GM13977 (cell line): Measurements from ENCODE around the gene SSNA1.

ENCODE experiments used
- DNase-seq: peaks from one replicate; pipeline ENCODE4 v3.0.0; 2012; ENCODE audit warnings: low spot score
- CTCF ChIP-seq: IDR thresholded peaks from 2 replicates; pipeline ENCODE4 v1.5.1; 2012; ENCODE audit warnings: mild to moderate bottlenecking, control low read depth; ENCODE audit not compliant: insufficient read depth; ENCODE audit errors: extremely low read depth, missing control alignments
- in situ Hi-C: fragments of 300-500 bp; cut with MboI; formaldehyde crosslinking; loops from one replicate; pipeline ENCODE4 v1.12.0; 2022; ENCODE audit warnings: low sequenced_read_pairs, low pct_unique_long_range_greater_than_20kb, mixed read lengths, inconsistent platforms; ENCODE audit not compliant: unreplicated experiment

Gene SSNA1

DNA sequence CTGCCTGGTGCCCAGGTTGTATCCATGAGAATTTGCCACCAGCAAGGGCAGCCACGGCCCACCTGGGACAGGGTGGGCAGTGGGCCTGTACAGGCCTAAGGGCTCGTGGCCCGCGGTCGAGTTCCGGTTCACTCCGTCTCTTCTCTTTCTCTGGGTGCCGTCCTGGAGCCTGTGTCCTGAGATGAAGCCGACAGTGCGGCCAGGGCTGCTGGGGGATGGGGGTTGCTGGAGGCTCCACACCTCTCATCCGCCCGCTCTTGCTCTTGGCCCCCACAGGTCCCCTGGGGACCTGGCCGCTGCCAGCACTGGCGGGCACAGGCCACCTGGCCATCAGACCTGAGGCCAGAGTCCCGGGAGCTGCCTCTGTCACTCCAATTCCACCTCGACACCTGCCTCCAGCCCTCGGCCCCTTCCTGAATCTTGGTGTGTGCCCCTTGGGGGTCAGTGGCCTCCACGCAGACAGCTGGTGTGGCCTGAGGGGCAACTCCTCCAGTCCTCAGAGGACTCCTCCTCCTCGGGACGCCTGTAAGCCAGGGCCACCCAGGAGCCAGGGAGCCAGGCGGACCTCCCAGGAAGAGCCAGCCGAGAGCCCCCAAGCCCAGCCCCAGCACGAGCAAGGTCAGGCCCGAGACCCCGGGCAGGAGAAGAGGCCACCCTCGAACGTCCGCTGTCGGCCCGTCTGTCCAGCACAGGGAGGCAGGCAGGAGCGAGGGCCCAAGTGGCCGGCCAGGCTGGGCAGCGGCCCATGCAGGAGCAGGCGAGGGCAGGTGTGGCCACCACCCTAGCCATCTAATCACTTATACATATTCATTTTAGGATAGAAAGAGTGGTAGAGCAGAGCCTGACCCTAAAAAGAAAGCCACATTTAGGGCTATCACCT is 23.9 kb upstream of the SSNA1 start:
- no peak for TF ChIP-seq CTCF
- in situ Hi-C loops = no loop called here
- DNase-seq = no peak

DNA sequence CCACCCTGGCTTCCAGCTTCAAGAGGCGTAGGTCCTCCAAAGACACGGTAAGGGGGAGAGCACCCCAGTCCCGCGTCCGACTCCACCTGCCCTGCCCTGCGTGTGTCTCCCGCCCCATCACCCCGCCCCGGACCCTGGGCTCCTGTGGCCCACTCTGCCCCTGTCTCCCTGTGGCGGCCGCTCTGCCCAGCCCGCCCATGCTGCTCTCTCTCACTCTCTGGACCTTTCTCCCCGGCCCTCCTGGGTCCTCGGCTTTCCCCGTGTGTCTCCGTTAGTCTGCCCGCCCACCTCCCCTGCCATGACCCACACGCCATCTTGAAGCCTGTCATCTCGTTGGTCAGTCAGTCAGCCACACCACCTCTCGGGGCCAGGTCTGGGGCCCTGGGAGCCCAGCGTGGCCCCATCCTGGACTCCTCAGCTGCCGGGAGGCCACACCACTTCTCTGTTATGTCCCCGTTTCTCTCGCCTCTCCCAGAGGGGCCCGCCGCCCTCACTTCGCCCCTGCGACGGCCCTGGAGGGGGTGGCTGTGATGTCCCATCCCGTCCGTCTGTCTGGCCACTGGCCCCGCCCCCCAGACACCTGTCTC is 23.1 kb upstream of the SSNA1 start:
- in situ Hi-C loops = no loop called here
- TF ChIP-seq CTCF = no peak
- no peak for DNase-seq

DNA sequence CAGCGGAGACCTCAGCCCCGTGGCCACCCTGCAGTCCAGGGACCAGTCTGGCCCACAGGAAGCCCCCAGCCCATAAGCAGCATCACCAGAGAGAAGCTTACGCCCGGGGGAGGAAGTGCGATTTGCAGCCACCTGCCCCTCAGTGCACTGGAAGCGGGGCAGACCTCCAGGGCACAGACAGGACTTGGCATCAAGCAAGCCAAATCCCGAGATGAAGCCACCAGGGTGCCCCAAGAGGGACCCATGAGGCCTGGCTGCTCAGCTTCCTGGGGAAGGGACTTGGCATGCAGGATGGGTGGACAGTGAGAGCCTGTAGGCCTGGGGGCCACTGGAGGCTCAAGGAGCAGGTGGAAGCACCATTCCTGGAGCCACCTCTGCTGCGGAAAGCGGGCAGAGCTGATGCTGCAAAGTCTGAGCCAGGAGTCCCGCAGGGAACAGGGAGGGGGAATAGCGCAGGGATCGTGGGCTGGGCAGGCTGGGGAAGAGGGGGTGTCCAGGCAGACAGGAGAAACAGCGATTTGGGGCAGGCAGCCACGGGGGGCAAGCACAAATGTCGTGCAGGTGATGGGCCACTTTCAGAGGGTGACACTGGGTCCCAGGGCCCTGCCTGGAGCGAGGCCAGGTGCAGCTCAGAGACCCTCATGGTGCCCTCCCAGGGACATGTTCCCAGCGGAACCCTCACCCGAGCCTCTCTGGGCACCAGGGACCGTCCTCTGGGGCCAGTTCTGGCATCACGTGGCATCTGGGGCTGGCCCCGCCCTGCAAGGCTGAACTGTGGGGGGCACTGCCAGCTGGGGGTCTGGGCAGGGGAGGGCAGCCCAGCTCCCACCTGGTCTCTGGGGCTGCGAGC is 21.9 kb upstream of the SSNA1 start:
- peak; percentile 39 for DNase-seq
- TF ChIP-seq CTCF = no peak
- in situ Hi-C loops = no loop called here

DNA sequence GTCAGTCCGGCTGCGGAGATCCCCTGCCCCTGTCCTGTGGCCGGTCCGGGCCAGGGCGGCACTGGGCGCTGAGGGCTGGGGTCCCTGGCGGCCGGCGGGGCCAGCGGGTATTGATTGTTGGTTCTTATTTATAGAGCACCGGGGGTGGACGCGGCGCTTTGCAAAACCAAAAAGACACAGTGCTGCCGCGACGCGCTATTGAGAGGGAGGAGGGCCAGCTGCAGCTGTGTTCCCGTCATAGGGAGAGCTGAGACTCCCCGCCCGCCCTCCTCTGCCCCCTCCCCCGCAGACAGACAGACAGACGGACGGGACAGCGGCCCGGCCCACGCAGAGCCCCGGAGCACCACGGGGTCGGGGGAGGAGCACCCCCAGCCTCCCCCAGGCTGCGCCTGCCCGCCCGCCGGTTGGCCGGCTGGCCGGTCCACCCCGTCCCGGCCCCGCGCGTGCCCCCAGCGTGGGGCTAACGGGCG is 21.2 kb upstream of the SSNA1 start:
- no peak for TF ChIP-seq CTCF
- peak; percentile 52 for DNase-seq
- in situ Hi-C loops = no loop called here

- peak; percentile 75 for DNase-seq
- in situ Hi-C loops = no loop called here
- TF ChIP-seq CTCF = no peak
These were observed 20.5 kb upstream of the SSNA1 start for GRCh38 chr9:137167747-137168572.

DNA sequence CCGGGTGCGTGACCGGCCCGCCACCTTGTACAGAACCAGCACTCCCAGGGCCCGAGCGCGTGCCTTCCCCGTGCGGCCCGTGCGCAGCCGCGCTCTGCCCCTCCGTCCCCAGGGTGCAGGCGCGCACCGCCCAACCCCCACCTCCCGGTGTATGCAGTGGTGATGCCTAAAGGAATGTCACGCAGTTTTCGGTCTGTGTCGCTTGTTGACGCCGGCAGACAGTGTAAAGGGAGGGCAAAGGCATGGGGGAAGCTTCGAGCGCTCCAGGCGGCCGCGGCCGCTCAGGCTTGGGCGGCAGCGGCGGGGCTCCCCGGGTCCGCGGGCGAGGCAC is 19.9 kb upstream of the SSNA1 start:
- in situ Hi-C loops = no loop called here
- TF ChIP-seq CTCF = no peak
- peak; percentile 66 for DNase-seq
